HEK293 (cell line): ENCODE results near the gene OR4D1.

Source experiments
- FEZF1 ChIP-seq: fragments of 450-650 bp; formaldehyde crosslinking; IDR thresholded peaks from 2 replicates; pipeline ENCODE4 v1.5.1; 2016; ENCODE audit warnings: missing biosample characterization, missing genetic modification characterization
- PRDM1 ChIP-seq: fragments of 450-650 bp; formaldehyde crosslinking; IDR thresholded peaks from 2 replicates; pipeline ENCODE4; 2016; ENCODE audit warnings: missing biosample characterization, missing genetic modification characterization
- SETDB1 ChIP-seq: IDR thresholded peaks from one replicate; pipeline ENCODE4 v1.6.1; 2017; ENCODE audit warnings: mild to moderate bottlenecking, low read length, moderate library complexity, mixed read lengths; ENCODE audit not compliant: insufficient read length
- ZNF112 ChIP-seq: fragments of 450-650 bp; formaldehyde crosslinking; IDR thresholded peaks from 2 replicates; pipeline ENCODE4 v1.5.0; 2017; ENCODE audit warnings: missing biosample characterization, missing genetic modification characterization
- ZNF140 ChIP-seq: fragments of 450-650 bp; formaldehyde crosslinking; IDR thresholded peaks from 2 replicates; pipeline ENCODE4 v1.5.1; 2016; ENCODE audit warnings: missing biosample characterization, missing genetic modification characterization
- ZNF221 ChIP-seq: fragments of 450-650 bp; formaldehyde crosslinking; IDR thresholded peaks from 2 replicates; pipeline ENCODE4 v1.5.1; 2017; ENCODE audit warnings: missing biosample characterization, missing genetic modification characterization, borderline replicate concordance
- ZNF239 ChIP-seq: fragments of 450-650 bp; formaldehyde crosslinking; IDR thresholded peaks from 2 replicates; pipeline ENCODE4 v1.5.1; 2016; ENCODE audit warnings: missing biosample characterization, missing genetic modification characterization
- ZNF24 ChIP-seq: fragments of 450-650 bp; formaldehyde crosslinking; IDR thresholded peaks from 2 replicates; pipeline ENCODE4 v1.5.1; 2016; ENCODE audit warnings: missing biosample characterization, missing genetic modification characterization
- ZNF341 ChIP-seq: fragments of 450-650 bp; formaldehyde crosslinking; IDR thresholded peaks from 2 replicates; pipeline ENCODE4; 2016; ENCODE audit warnings: low read depth, missing biosample characterization, missing genetic modification characterization
- ZNF394 ChIP-seq: fragments of 450-650 bp; formaldehyde crosslinking; IDR thresholded peaks from 2 replicates; pipeline ENCODE4 v1.5.1; 2016; ENCODE audit warnings: missing biosample characterization, missing genetic modification characterization, mild to moderate bottlenecking, moderate library complexity, borderline replicate concordance
- ZNF416 ChIP-seq: fragments of 450-650 bp; formaldehyde crosslinking; IDR thresholded peaks from 2 replicates; pipeline ENCODE4 v1.5.1; 2016; ENCODE audit warnings: missing biosample characterization, missing genetic modification characterization
- ZNF473 ChIP-seq: fragments of 450-650 bp; formaldehyde crosslinking; IDR thresholded peaks from 2 replicates; pipeline ENCODE4 v1.5.1; 2017; ENCODE audit warnings: missing biosample characterization, missing genetic modification characterization
- ZNF48 ChIP-seq: fragments of 450-650 bp; formaldehyde crosslinking; IDR thresholded peaks from 2 replicates; pipeline ENCODE4 v1.5.1; 2016; ENCODE audit warnings: missing biosample characterization, missing genetic modification characterization
- ZNF510 ChIP-seq: fragments of 450-650 bp; formaldehyde crosslinking; IDR thresholded peaks from 2 replicates; pipeline ENCODE4 v1.5.1; 2018; ENCODE audit warnings: mild to moderate bottlenecking, missing genetic modification characterization, missing biosample characterization; ENCODE audit not compliant: insufficient replicate concordance
- ZNF623 ChIP-seq: fragments of 450-650 bp; formaldehyde crosslinking; IDR thresholded peaks from 2 replicates; pipeline ENCODE4 v1.5.1; 2016; ENCODE audit warnings: missing biosample characterization, missing genetic modification characterization
- ZNF629 ChIP-seq: fragments of 450-650 bp; formaldehyde crosslinking; IDR thresholded peaks from 2 replicates; pipeline ENCODE4 v1.5.1; 2017; ENCODE audit warnings: missing biosample characterization, missing genetic modification characterization
- ZNF660 ChIP-seq: fragments of 450-650 bp; IDR thresholded peaks from 2 replicates; pipeline ENCODE4 v1.5.1; 2018; ENCODE audit warnings: missing biosample characterization, mild to moderate bottlenecking, missing genetic modification characterization
- ZNF747 ChIP-seq: fragments of 450-650 bp; formaldehyde crosslinking; IDR thresholded peaks from 2 replicates; pipeline ENCODE4 v1.5.1; 2016; ENCODE audit warnings: missing biosample characterization, missing genetic modification characterization
- ZNF791 ChIP-seq: fragments of 450-650 bp; formaldehyde crosslinking; IDR thresholded peaks from 2 replicates; pipeline ENCODE4 v1.5.1; 2016; ENCODE audit warnings: missing biosample characterization, missing genetic modification characterization
- ZNF837 ChIP-seq: fragments of 450-650 bp; formaldehyde crosslinking; IDR thresholded peaks from 2 replicates; pipeline ENCODE4 v1.5.1; 2016; ENCODE audit warnings: missing biosample characterization, missing genetic modification characterization
- ZSCAN23 ChIP-seq: fragments of 450-650 bp; formaldehyde crosslinking; IDR thresholded peaks from 2 replicates; pipeline ENCODE4 v1.5.1; 2016; ENCODE audit warnings: missing biosample characterization, missing genetic modification characterization
- ZSCAN30 ChIP-seq: fragments of 450-650 bp; IDR thresholded peaks from 2 replicates; pipeline ENCODE4 v1.5.1; 2018; ENCODE audit warnings: missing biosample characterization, mild to moderate bottlenecking, missing genetic modification characterization, moderate library complexity
- TF ChIP-seq, protein P1 (sequence below): fragments of 450-650 bp; formaldehyde crosslinking; IDR thresholded peaks from 2 replicates; pipeline ENCODE4 v1.5.1; 2016; ENCODE audit warnings: missing biosample characterization, missing genetic modification characterization
- TF ChIP-seq, protein P2 (sequence below): fragments of 450-650 bp; formaldehyde crosslinking; IDR thresholded peaks from 2 replicates; pipeline ENCODE4; 2016; ENCODE audit warnings: missing biosample characterization, missing genetic modification characterization
- TF ChIP-seq, protein P3 (sequence below): fragments of 450-650 bp; formaldehyde crosslinking; IDR thresholded peaks from 2 replicates; pipeline ENCODE4 v1.5.1; 2016; ENCODE audit warnings: missing biosample characterization, missing genetic modification characterization
- TF ChIP-seq, protein P4 (sequence below): fragments of 450-650 bp; formaldehyde crosslinking; IDR thresholded peaks from 2 replicates; pipeline ENCODE4 v1.5.1; 2017; ENCODE audit warnings: missing biosample characterization, missing genetic modification characterization
- TF ChIP-seq, protein P5 (sequence below): fragments of 450-650 bp; formaldehyde crosslinking; IDR thresholded peaks from 2 replicates; pipeline ENCODE4 v1.5.1; 2016; ENCODE audit warnings: missing biosample characterization, missing genetic modification characterization
- TF ChIP-seq, protein P6 (sequence below): fragments of 450-650 bp; formaldehyde crosslinking; IDR thresholded peaks from 2 replicates; pipeline ENCODE4 v1.5.1; 2016; ENCODE audit warnings: missing biosample characterization, missing genetic modification characterization
- TF ChIP-seq, protein P7 (sequence below): fragments of 450-650 bp; IDR thresholded peaks from 2 replicates; pipeline ENCODE4 v1.5.1; 2018; ENCODE audit warnings: missing biosample characterization, missing genetic modification characterization

Gene OR4D1

DNA sequence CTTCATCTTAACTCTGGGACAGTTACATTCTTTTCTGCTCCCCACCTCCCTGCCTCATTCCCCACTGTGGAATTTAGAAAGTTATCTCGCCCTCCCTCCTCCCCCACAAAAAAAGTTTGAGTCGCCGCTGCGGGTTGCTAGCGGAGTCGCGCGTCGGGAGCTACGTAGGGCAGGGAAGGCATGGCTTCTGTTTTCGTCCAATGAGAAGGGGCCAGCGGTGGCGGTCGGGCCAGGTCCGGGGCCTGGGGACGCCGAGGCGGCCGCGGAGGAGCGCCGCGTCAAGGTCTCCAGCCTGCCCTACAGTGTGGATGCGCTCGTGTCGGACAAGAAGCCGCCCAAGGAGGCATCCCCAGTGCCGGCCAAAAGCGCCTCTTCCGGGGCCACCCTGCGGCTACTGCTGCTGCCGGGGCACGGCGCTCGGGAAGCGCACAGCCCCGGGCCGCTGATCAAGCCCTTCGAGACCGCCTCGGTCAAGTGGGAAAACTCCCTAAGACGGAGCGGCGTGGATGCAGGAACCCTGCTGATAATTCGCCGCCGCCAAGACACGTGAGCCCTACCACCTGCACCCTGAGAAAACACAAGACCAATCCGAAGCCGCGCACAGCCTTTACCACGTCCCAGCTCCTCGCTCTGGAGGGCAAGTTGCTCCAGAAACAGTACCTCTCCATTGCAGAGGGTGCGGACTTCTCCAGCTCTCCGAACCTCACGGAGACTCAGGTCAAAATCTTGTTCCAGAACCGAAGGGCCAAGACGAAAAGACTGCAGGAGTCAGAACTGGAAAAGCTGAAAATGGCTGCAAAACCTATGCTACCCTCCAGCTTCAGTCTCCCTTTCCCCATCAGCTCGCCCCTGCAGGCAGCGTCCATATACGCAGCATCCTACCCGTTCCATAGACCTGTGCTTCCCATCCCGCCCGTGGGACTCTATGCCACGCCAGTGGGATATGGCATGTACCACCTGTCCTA lies 8.9 kb downstream of the OR4D1 start (continued):
- TF ChIP-seq FEZF1 (tag by site-specific recombination) (no peak), ZNF140 (tag by site-specific recombination) (no peak), ZNF239 (tag by site-specific recombination) (no peak), ZNF24 (tag by site-specific recombination) (0 out of 2 replicates have a peak, but pooled peaks have one; percentile 55), PRDM1 (tag by site-specific recombination) (0 out of 2 replicates have a peak, but pooled peaks have one; percentile 13), ZNF416 (tag by site-specific recombination) (no peak), ZNF747 (no peak), ZNF341 (tag by site-specific recombination) (no peak), ZNF112 (tag by site-specific recombination) (no peak), ZNF221 (tag by site-specific recombination) (no peak), SETDB1 (no peak), ZNF510 (no peak), ZNF623 (no peak), ZNF394 (peak; percentile 55; the same call in 1 of the 2 replicates), ZSCAN23 (tag by site-specific recombination) (no peak), ZNF629 (tag by site-specific recombination) (0 out of 2 replicates have a peak, but pooled peaks have one; percentile 59), ZNF837 (tag by site-specific recombination) (no peak), ZNF473 (no peak), ZNF48 (no peak), ZSCAN30 (tag by site-specific recombination) (no peak), ZNF791 (tag by site-specific recombination) (no peak), ZNF660 (tag by site-specific recombination) (no peak)
- TF ChIP-seq, protein P1, sequence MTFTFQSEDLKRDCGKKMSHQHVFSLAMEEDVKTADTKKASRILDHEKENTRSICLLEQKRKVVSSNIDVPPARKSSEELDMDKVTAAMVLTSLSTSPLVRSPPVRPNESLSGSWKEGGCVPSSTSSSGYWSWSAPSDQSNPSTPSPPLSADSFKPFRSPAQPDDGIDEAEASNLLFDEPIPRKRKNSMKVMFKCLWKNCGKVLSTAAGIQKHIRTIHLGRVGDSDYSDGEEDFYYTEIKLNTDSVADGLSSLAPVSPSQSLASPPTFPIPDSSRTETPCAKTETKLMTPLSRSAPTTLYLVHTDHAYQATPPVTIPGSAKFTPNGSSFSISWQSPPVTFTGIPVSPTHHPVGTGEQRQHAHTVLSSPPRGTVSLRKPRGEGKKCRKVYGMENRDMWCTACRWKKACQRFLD (tag by site-specific recombination), result no peak
- TF ChIP-seq, protein P2, sequence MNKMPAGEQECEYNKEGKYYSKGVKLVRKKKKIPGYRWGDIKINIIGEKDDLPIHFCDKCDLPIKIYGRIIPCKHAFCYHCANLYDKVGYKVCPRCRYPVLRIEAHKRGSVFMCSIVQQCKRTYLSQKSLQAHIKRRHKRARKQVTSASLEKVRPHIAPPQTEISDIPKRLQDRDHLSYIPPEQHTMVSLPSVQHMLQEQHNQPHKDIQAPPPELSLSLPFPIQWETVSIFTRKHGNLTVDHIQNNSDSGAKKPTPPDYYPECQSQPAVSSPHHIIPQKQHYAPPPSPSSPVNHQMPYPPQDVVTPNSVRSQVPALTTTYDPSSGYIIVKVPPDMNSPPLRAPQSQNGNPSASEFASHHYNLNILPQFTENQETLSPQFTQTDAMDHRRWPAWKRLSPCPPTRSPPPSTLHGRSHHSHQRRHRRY (tag by site-specific recombination), result no peak
- TF ChIP-seq, protein P3, sequence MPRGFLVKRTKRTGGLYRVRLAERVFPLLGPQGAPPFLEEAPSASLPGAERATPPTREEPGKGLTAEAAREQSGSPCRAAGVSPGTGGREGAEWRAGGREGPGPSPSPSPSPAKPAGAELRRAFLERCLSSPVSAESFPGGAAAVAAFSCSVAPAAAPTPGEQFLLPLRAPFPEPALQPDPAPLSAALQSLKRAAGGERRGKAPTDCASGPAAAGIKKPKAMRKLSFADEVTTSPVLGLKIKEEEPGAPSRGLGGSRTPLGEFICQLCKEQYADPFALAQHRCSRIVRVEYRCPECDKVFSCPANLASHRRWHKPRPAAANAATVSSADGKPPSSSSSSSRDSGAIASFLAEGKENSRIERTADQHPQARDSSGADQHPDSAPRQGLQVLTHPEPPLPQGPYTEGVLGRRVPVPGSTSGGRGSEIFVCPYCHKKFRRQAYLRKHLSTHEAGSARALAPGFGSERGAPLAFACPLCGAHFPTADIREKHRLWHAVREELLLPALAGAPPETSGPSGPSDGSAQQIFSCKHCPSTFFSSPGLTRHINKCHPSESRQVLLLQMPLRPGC (tag by site-specific recombination), result no peak
- TF ChIP-seq, protein P4, sequence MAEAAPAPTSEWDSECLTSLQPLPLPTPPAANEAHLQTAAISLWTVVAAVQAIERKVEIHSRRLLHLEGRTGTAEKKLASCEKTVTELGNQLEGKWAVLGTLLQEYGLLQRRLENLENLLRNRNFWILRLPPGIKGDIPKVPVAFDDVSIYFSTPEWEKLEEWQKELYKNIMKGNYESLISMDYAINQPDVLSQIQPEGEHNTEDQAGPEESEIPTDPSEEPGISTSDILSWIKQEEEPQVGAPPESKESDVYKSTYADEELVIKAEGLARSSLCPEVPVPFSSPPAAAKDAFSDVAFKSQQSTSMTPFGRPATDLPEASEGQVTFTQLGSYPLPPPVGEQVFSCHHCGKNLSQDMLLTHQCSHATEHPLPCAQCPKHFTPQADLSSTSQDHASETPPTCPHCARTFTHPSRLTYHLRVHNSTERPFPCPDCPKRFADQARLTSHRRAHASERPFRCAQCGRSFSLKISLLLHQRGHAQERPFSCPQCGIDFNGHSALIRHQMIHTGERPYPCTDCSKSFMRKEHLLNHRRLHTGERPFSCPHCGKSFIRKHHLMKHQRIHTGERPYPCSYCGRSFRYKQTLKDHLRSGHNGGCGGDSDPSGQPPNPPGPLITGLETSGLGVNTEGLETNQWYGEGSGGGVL (tag by site-specific recombination), result no peak
- TF ChIP-seq, protein P5, sequence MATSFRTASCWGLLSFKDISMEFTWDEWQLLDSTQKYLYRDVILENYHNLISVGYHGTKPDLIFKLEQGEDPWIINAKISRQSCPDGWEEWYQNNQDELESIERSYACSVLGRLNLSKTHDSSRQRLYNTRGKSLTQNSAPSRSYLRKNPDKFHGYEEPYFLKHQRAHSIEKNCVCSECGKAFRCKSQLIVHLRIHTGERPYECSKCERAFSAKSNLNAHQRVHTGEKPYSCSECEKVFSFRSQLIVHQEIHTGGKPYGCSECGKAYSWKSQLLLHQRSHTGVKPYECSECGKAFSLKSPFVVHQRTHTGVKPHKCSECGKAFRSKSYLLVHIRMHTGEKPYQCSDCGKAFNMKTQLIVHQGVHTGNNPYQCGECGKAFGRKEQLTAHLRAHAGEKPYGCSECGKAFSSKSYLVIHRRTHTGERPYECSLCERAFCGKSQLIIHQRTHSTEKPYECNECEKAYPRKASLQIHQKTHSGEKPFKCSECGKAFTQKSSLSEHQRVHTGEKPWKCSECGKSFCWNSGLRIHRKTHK, result no peak
- TF ChIP-seq, protein P6, sequence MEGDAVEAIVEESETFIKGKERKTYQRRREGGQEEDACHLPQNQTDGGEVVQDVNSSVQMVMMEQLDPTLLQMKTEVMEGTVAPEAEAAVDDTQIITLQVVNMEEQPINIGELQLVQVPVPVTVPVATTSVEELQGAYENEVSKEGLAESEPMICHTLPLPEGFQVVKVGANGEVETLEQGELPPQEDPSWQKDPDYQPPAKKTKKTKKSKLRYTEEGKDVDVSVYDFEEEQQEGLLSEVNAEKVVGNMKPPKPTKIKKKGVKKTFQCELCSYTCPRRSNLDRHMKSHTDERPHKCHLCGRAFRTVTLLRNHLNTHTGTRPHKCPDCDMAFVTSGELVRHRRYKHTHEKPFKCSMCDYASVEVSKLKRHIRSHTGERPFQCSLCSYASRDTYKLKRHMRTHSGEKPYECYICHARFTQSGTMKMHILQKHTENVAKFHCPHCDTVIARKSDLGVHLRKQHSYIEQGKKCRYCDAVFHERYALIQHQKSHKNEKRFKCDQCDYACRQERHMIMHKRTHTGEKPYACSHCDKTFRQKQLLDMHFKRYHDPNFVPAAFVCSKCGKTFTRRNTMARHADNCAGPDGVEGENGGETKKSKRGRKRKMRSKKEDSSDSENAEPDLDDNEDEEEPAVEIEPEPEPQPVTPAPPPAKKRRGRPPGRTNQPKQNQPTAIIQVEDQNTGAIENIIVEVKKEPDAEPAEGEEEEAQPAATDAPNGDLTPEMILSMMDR (tag by site-specific recombination), result 0 out of 2 replicates have a peak, but pooled peaks have one; percentile 19
- TF ChIP-seq, protein P7, sequence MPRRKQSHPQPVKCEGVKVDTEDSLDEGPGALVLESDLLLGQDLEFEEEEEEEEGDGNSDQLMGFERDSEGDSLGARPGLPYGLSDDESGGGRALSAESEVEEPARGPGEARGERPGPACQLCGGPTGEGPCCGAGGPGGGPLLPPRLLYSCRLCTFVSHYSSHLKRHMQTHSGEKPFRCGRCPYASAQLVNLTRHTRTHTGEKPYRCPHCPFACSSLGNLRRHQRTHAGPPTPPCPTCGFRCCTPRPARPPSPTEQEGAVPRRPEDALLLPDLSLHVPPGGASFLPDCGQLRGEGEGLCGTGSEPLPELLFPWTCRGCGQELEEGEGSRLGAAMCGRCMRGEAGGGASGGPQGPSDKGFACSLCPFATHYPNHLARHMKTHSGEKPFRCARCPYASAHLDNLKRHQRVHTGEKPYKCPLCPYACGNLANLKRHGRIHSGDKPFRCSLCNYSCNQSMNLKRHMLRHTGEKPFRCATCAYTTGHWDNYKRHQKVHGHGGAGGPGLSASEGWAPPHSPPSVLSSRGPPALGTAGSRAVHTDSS (tag by site-specific recombination), result no peak
